ENCODE data around the gene ORM2. TPM values are rescaled to one million over a fixed set of nuclear protein-coding genes. Genes with fewer than 3 reads are reported as not detected.

The ORM2 gene
- total and polyA plus RNA-seq, 2 of the 13 experiments (the other 11 are each of a cell fraction or from before 2014, with no cell fraction given), result 565 to 824 TPM

- H3K4me1 ChIP-seq (ENCODE audit: insufficient read depth, low read length), result peaks cover 15% of the 10 kb centered on the region
- H3K79me2 ChIP-seq (ENCODE audit: insufficient read depth, low read length), result no peaks in the 10 kb centered on the region
- ATAC-seq (no peak; the same call in 2 of the 3 replicates), DNase-seq (ENCODE audit: low spot score) (no peak), FAIRE-seq (no peak)
- TF ChIP-seq ZNF556 (CRISPR knock-in tag; IDR thresholded peaks at IDR 0.05; ENCODE audit: borderline replicate concordance) (no peak), MLLT10 (CRISPR knock-in tag; IDR thresholded peaks at IDR 0.05) (no peak), ZNF180 (CRISPR knock-in tag; IDR thresholded peaks at IDR 0.05; ENCODE audit: borderline replicate concordance, low read depth) (no peak), ARNTL (CRISPR knock-in tag; IDR thresholded peaks at IDR 0.05) (no peak), SP5 (CRISPR knock-in tag; IDR thresholded peaks at IDR 0.05; ENCODE audit: borderline replicate concordance, low read depth) (no peak)
- H3K4me2 ChIP-seq (ENCODE audit: low read depth, low read length), result no peak overlapping the region
- CTCF ChIA-PET (ENCODE audit: low intra/inter-chr PET ratio, low total read pairs), result no interaction called here
- H3K4me3 ChIP-seq (replicated peaks in 1 of 3; ENCODE audit: insufficient read depth in 1 of 3, low read depth in 2 of 3, low read length in 3 of 3), result no peak overlapping the region
- no peaks in the 10 kb centered on the region for H3K9me3 ChIP-seq (ENCODE audit: low read length)
- H2AFZ ChIP-seq (ENCODE audit: low read length), result no peak overlapping the region
- H4K20me1 ChIP-seq (ENCODE audit: insufficient read depth, low read length), result no peaks in the 10 kb centered on the region
- intact Hi-C loops (cut with micrococcal nuclease; ENCODE audit: unreplicated experiment), result no loop called here
- in situ Hi-C loops (cut with HindIII; ENCODE audit: extremely low pct_ligation_motif_present, low pct_unique_long_range_greater_than_20kb), result no loop called here
- POLR2A ChIA-PET, result no interaction called here
- peaks cover 12 to 24% of the 10 kb centered on the region in 2 experiments; a peak in 4 of 5 replicates for H3K36me3 ChIP-seq (replicated peaks in 1 of 2; ENCODE audit: control insufficient read depth in 1 of 2, insufficient read depth in 2 of 2, low read length in 2 of 2)
- no TSS peak for BruUV-seq (replicated peaks)
- WGBS (ENCODE audit: low lambda C conversion rate), result 96% methylated on average over 10 of the region's 10 CpGs
- H3K27me3 ChIP-seq (ENCODE audit: control insufficient read depth in 1 of 2, insufficient read depth in 2 of 2, low read length in 2 of 2), result no peaks in the 10 kb centered on the region
- H3K27ac ChIP-seq (ENCODE audit: extremely low read length, insufficient read depth, low read length), result no peak overlapping the region
- H3K9ac ChIP-seq (ENCODE audit: insufficient read depth, low read depth, low read length), result no peak overlapping the region
These were observed 20.2 kb downstream of the ORM2 start for GRCh38 chr9:114349713-114350480.

- no peak for DNase-seq (ENCODE audit: low spot score)
- ChIA-PET CTCF (ENCODE audit: low intra/inter-chr PET ratio, low total read pairs) (no interaction called here), POLR2A (no interaction called here)
- no TSS peak for BruUV-seq (replicated peaks)
- in situ Hi-C loops (cut with HindIII; ENCODE audit: extremely low pct_ligation_motif_present, low pct_unique_long_range_greater_than_20kb), result no loop called here
- Histone ChIP-seq H3K4me3 (replicated peaks in 1 of 3; ENCODE audit: insufficient read depth in 1 of 3, low read depth in 2 of 3, low read length in 3 of 3) (no peak overlapping the region), H3K27me3 (ENCODE audit: control insufficient read depth in 1 of 2, insufficient read depth in 2 of 2, low read length in 2 of 2) (no peaks in the 10 kb centered on the region), H3K4me2 (ENCODE audit: low read depth, low read length) (no peak overlapping the region), H3K9me3 (ENCODE audit: low read length) (no peaks in the 10 kb centered on the region), H3K9ac (ENCODE audit: insufficient read depth, low read depth, low read length) (no peak overlapping the region), H2AFZ (ENCODE audit: low read length) (no peak overlapping the region), H3K4me1 (ENCODE audit: insufficient read depth, low read length) (peaks cover 15% of the 10 kb centered on the region), H3K27ac (ENCODE audit: extremely low read length, insufficient read depth, low read length) (no peak overlapping the region), H3K79me2 (ENCODE audit: insufficient read depth, low read length) (no peaks in the 10 kb centered on the region), H4K20me1 (ENCODE audit: insufficient read depth, low read length) (no peaks in the 10 kb centered on the region), H3K36me3 (replicated peaks in 1 of 2; ENCODE audit: control insufficient read depth in 1 of 2, insufficient read depth in 2 of 2, low read length in 2 of 2) (peaks cover 8 to 23% of the 10 kb centered on the region in 2 experiments; a peak in 4 of 5 replicates)
- peak; percentile 60; the same call in 1 of the 2 replicates for TF ChIP-seq RARA (CRISPR knock-in tag; IDR thresholded peaks at IDR 0.05)
- 0 out of 2 replicates have a peak, but pooled peaks have one; percentile 27 for TF ChIP-seq RXRB (CRISPR knock-in tag; IDR thresholded peaks at IDR 0.05; ENCODE audit: borderline replicate concordance)
- TF ChIP-seq ZNF235 (CRISPR knock-in tag; IDR thresholded peaks at IDR 0.05; ENCODE audit: borderline replicate concordance), result no peak
- TF ChIP-seq HINFP (CRISPR knock-in tag; IDR thresholded peaks at IDR 0.05; ENCODE audit: low read depth), result no peak
- no peak for TF ChIP-seq HIVEP1 (CRISPR knock-in tag; IDR thresholded peaks at IDR 0.05)
- 91% methylated on average over 16 of the region's 16 CpGs for WGBS (ENCODE audit: low lambda C conversion rate)
- ATAC-seq, result no peak
- intact Hi-C loops (cut with micrococcal nuclease; ENCODE audit: unreplicated experiment), result no loop called here
- no peak for FAIRE-seq
These were observed 21.1 kb downstream of the ORM2 start for GRCh38 chr9:114350636-114351401.

Data from HepG2 (cell line).